HEK293 (cell line): Measurements from ENCODE around the gene NEK1.
A peak's percentile ranks its signal among the peaks of the same experiment; 100 is the strongest.
"Not testable (repeated sequence)": the region's sequence is repeated elsewhere in the genome, so short reads cannot be mapped to it uniquely, and the experiment has no call there.

Experiments used
- CTCF ChIA-PET: fragments of 350-600 bp; formaldehyde crosslinking; extraction: SDS; loops from one replicate; lab custom pipeline; 2021; ENCODE audit warnings: antibody characterized with exemption; lab: Yijun Ruan, JAX
- POLR2A ChIA-PET: fragments of 300-600 bp; formaldehyde crosslinking; extraction: SDS; loops from one replicate; lab custom pipeline; 2020; ENCODE audit warnings: antibody characterized with exemption, inconsistent platforms; lab: Yijun Ruan, JAX
- H3K27ac ChIP-seq: fragments of 200-500 bp; sonication (Bioruptor generic); 2 replicates; pipeline ENCODE4 v1.5.1; 2014; ENCODE audit warnings: low read depth, low read length, control low read depth, inconsistent platforms; ENCODE audit errors: extremely low read depth
- H3K36me3 ChIP-seq, 2 experiments: fragments of 200-500 bp in 1 of 2; sonication (Bioruptor generic) in 1 of 2; 1 replicate in 1 of 2; 2 replicates in 1 of 2; pipeline ENCODE4 v1.5.1; 2014 to 2017; ENCODE audit warnings: inconsistent platforms in 2 of 2, low read length in 2 of 2; ENCODE audit not compliant: control insufficient read depth in 2 of 2, insufficient read depth in 1 of 2
- H3K4me1 ChIP-seq: fragments of 200-500 bp; sonication (Bioruptor generic); 2 replicates; pipeline ENCODE4 v1.5.1; 2014; ENCODE audit warnings: mild to moderate bottlenecking, low read length, inconsistent platforms; ENCODE audit not compliant: control insufficient read depth, insufficient read depth
- H3K4me3 ChIP-seq: 2 replicates; pipeline ENCODE4 v1.5.1; 2011; ENCODE audit warnings: low read depth, mild to moderate bottlenecking, control low read depth, low read length, moderate library complexity
- H3K9me3 ChIP-seq: fragments of 200-500 bp; sonication (Bioruptor generic); 2 replicates; pipeline ENCODE4 v1.5.1; 2014; ENCODE audit warnings: low read depth, low read length, inconsistent platforms; ENCODE audit not compliant: control insufficient read depth, insufficient read depth
- GLI2 ChIP-seq: fragments of 450-650 bp; formaldehyde crosslinking; IDR thresholded peaks from 2 replicates; pipeline ENCODE4; 2017; ENCODE audit warnings: missing biosample characterization, missing genetic modification characterization, low read depth, borderline replicate concordance
- RBAK ChIP-seq: fragments of 450-650 bp; formaldehyde crosslinking; IDR thresholded peaks from 2 replicates; pipeline ENCODE4 v1.5.1; 2016; ENCODE audit warnings: missing biosample characterization, missing genetic modification characterization
- YY2 ChIP-seq: fragments of 450-650 bp; formaldehyde crosslinking; IDR thresholded peaks from 2 replicates; pipeline ENCODE4 v1.5.1; 2016; ENCODE audit warnings: missing biosample characterization, missing genetic modification characterization
- ZBTB20 ChIP-seq: fragments of 450-650 bp; formaldehyde crosslinking; IDR thresholded peaks from 2 replicates; pipeline ENCODE4 v1.5.1; 2016; ENCODE audit warnings: missing biosample characterization, missing genetic modification characterization
- ZNF146 ChIP-seq: fragments of 450-650 bp; formaldehyde crosslinking; IDR thresholded peaks from 2 replicates; pipeline ENCODE4 v1.5.1; 2016; ENCODE audit warnings: missing biosample characterization, missing genetic modification characterization
- ZNF155 ChIP-seq: fragments of 450-650 bp; formaldehyde crosslinking; IDR thresholded peaks from 2 replicates; pipeline ENCODE4 v1.5.1; 2016; ENCODE audit warnings: missing biosample characterization, missing genetic modification characterization
- ZNF211 ChIP-seq: fragments of 450-650 bp; formaldehyde crosslinking; IDR thresholded peaks from 2 replicates; pipeline ENCODE4 v1.5.1; 2016; ENCODE audit warnings: low read depth, missing biosample characterization, missing genetic modification characterization
- ZNF248 ChIP-seq: fragments of 450-650 bp; formaldehyde crosslinking; IDR thresholded peaks from 2 replicates; pipeline ENCODE4 v1.5.1; 2017; ENCODE audit warnings: missing biosample characterization, missing genetic modification characterization
- ZNF48 ChIP-seq: fragments of 450-650 bp; formaldehyde crosslinking; IDR thresholded peaks from 2 replicates; pipeline ENCODE4 v1.5.1; 2016; ENCODE audit warnings: missing biosample characterization, missing genetic modification characterization
- ZNF518A ChIP-seq: fragments of 450-650 bp; formaldehyde crosslinking; conservative IDR thresholded peaks from 2 replicates; pipeline ENCODE4 v1.5.1; 2016; ENCODE audit warnings: low read depth, missing biosample characterization, missing genetic modification characterization
- ZNF549 ChIP-seq: fragments of 450-650 bp; IDR thresholded peaks from 2 replicates; pipeline ENCODE4 v1.5.1; 2018; ENCODE audit warnings: missing biosample characterization, missing genetic modification characterization, mild to moderate bottlenecking, inconsistent platforms, moderate library complexity
- ZNF660 ChIP-seq: fragments of 450-650 bp; IDR thresholded peaks from 2 replicates; pipeline ENCODE4 v1.5.1; 2018; ENCODE audit warnings: missing biosample characterization, mild to moderate bottlenecking, missing genetic modification characterization
- ZNF701 ChIP-seq: fragments of 450-650 bp; formaldehyde crosslinking; IDR thresholded peaks from 2 replicates; pipeline ENCODE4 v1.5.1; 2016; ENCODE audit warnings: missing biosample characterization, missing genetic modification characterization
- TF ChIP-seq, protein P1 (sequence below): fragments of 450-650 bp; formaldehyde crosslinking; IDR thresholded peaks from 2 replicates; pipeline ENCODE4 v1.5.1; 2016; ENCODE audit warnings: missing biosample characterization, missing genetic modification characterization
- TF ChIP-seq, protein P2 (sequence below): fragments of 450-650 bp; formaldehyde crosslinking; IDR thresholded peaks from 2 replicates; pipeline ENCODE4 v1.5.1; 2016; ENCODE audit warnings: missing biosample characterization, missing genetic modification characterization

Gene NEK1

DNA sequence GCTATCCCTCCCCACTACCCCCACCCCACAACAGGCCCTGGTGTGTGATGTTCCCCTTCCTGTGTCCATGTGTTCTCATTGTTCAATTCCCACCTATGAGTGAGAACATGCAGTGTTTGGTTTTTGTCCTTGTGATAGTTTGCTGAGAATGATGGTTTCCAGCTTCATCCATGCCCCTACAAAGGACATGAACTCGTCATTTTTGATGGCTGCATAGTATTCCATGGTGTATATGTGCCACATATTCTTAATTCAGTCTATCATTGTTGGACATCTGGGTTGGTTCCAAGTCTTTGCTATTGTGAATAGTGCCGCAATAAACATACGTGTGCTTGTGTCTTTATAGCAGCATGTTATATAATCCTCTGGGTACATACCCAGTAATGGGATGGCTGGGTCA, 118.1 kb downstream of the NEK1 start:
- POLR2A ChIA-PET, H3K36me3 ChIP-seq, H3K9me3 ChIP-seq, H3K4me3 ChIP-seq, H3K27ac ChIP-seq, H3K4me1 ChIP-seq: not testable (repeated sequence)
- TF ChIP-seq ZNF146 (tag by site-specific recombination): peak; percentile 67
- TF ChIP-seq, all 188 proteins: peak for 1; not testable (repeated sequence) for 187
- CTCF ChIA-PET: not testable (repeated sequence)

- Histone ChIP-seq H3K9me3 (no peaks in the 10 kb centered on the region), H3K36me3 (peaks cover 3 to 6% of the 10 kb centered on the region in 2 experiments; a peak in 1 of 3 replicates), H3K4me3 (no peak overlapping the region), H3K27ac (no peak overlapping the region), H3K4me1 (no peaks in the 10 kb centered on the region)
- ChIA-PET CTCF (interaction anchor here (0.6 to 1.4 kb wide), 7 partner anchors 10 to 1314 kb away, joined by 3 to 4 read pairs (median 4); no protein-coding TSS in a partner anchor), POLR2A (no interaction called here)
- TF ChIP-seq ZNF518A (tag by site-specific recombination) (no peak), ZNF211 (tag by site-specific recombination) (no peak), ZNF660 (no peak), RBAK (tag by site-specific recombination) (no peak), GLI2 (no peak), ZNF549 (tag by site-specific recombination) (no peak), YY2 (no peak), ZNF248 (tag by site-specific recombination) (no peak), ZNF48 (tag by site-specific recombination) (no peak), ZNF155 (tag by site-specific recombination) (no peak), ZBTB20 (tag by site-specific recombination) (no peak), ZNF701 (no peak)
- TF ChIP-seq, protein P1, sequence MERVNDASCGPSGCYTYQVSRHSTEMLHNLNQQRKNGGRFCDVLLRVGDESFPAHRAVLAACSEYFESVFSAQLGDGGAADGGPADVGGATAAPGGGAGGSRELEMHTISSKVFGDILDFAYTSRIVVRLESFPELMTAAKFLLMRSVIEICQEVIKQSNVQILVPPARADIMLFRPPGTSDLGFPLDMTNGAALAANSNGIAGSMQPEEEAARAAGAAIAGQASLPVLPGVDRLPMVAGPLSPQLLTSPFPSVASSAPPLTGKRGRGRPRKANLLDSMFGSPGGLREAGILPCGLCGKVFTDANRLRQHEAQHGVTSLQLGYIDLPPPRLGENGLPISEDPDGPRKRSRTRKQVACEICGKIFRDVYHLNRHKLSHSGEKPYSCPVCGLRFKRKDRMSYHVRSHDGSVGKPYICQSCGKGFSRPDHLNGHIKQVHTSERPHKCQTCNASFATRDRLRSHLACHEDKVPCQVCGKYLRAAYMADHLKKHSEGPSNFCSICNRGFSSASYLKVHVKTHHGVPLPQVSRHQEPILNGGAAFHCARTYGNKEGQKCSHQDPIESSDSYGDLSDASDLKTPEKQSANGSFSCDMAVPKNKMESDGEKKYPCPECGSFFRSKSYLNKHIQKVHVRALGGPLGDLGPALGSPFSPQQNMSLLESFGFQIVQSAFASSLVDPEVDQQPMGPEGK (tag by site-specific recombination): no peak
- TF ChIP-seq, protein P2, sequence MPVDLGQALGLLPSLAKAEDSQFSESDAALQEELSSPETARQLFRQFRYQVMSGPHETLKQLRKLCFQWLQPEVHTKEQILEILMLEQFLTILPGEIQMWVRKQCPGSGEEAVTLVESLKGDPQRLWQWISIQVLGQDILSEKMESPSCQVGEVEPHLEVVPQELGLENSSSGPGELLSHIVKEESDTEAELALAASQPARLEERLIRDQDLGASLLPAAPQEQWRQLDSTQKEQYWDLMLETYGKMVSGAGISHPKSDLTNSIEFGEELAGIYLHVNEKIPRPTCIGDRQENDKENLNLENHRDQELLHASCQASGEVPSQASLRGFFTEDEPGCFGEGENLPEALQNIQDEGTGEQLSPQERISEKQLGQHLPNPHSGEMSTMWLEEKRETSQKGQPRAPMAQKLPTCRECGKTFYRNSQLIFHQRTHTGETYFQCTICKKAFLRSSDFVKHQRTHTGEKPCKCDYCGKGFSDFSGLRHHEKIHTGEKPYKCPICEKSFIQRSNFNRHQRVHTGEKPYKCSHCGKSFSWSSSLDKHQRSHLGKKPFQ (tag by site-specific recombination): no peak
Observed at GRCh38 chr4:169493164-169493524, 119.2 kb downstream of the NEK1 start.
